HG03439 (cell line): ENCODE data around the gene ZNF853.
"Not testable (repeated sequence)": the region's sequence is repeated elsewhere in the genome, so short reads cannot be mapped to it uniquely, and the experiment has no call there.

Experiments used
- ATAC-seq: cut with Tn5 transposase; IDR thresholded peaks from one replicate; pipeline ENCODE4 v1.9.1; 2021; ENCODE audit warnings: mild to moderate bottlenecking, moderate library complexity; ENCODE audit not compliant: unreplicated experiment

ZNF853 gene

DNA sequence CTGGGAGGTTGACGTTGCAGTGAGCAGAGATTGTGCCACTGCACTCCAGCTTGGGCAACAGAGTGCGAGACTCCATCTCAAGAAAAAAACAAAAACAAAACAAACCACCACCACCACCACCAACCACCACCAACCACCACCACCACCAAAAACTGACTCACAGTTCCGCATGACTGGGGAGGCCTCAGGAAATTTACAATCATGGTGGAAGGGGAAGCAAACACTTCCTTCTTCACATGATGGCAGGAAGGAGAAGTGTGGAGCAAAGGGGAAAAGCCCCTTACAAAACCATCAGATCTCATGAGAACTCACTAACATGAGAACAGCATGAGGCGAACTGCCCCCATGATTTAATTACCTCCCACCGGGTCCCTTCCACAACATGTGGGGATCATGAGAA lies 19.6 kb downstream of the ZNF853 start:
- ATAC-seq: not testable (repeated sequence)

DNA sequence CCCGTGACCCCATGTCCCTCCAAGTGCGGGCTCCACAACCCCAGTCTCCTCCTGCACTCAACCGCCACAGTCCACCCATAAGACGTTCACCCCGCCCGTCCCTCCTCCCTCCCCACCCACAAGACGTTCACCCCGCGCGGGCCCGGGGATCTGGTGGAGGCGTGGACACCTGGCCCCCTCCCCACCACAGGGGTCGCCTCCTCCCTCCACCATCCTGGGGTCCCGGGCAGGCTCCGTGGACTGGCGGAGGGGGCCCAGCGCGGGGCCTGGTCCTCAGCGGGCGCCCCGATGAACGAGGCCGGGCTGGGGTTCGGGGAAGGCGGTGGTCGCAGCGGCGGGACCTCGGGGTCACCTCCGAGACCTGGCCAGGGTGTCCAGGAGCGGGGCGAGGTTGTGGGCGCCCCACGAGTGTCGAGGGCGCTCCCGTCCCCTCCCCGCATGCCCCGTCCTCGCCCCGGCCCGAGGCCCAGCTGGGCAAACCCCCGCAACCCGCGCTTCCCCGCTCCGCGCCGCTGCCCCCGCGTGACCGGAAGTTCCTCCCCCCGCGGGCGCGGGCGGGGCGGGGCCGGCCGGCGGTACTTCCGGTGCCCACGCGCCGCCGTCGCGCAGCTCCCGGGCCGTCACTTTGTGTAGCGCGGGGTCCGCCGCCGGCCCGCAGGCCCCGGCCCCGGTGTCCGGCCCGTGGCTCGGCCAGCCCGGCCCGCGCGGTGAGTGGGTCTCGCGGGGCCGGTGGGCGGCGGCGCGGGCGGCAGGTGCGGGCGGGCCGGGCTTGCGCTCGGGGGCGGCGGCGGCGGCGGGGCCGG lies 21.5 kb downstream of the ZNF853 start, which contains the start of gene ZNF316:
TSS of gene ZNF316 (plus strand) at position 578 of the 803 bp plus-strand sequence. CDS start 5,092 bp downstream, outside the sequence.
- ATAC-seq: peak; percentile 63

DNA sequence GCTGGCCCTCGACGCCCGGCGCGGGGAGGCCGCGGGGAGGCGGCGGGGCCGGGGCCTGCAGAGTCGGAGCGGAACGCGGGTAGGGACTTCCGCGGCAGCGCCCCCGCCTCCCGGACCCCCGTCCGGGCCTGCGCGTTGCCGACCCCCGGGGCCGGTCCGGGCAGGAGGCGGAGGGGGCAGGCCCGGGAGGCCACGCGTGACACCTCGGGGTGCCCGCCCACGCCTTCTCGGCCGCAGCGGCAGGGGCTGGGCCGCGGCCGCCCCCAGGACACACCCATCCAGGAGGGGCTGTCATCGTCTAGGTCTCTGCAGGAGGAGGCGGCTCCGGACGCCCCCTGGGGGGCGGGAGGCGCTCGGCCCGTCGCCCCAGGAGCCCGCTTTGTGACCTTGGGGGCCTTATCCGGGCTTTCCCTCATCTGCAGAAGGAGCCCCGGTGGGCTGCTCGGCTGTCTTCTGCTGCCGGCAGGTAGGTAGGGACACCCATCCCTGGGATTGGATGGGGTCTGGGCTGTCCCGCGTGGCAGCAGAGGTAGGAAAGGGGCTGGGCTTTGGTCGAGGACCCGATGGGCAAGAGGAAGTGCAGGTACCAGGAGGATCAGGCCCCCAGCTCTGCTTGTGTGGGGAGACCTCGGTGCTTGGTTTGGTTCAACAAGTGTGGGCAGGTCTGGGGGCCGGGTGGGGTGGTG lies 22.3 kb downstream of the ZNF853 start:
- peak; percentile 65 for ATAC-seq

DNA sequence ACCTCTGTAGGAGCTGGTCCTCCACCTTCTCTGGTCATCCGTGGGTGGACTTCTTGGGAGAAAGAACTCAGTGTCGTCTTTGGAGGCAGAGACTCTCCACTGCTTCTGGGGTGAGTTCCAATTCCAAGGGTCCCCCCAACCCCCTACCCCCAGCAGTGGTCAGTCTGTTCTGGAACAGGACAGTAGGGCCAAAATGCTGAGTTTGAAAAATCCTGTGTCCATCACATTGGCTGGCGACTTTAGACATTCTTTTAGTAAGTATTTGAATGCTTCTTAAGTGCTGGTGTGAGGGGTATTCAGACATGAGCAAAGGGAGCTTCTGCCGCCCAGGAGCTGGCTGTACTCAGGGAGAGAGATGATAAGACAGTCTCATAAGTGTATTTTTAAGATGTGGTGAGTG lies 23.6 kb downstream of the ZNF853 start:
- no peak for ATAC-seq

DNA sequence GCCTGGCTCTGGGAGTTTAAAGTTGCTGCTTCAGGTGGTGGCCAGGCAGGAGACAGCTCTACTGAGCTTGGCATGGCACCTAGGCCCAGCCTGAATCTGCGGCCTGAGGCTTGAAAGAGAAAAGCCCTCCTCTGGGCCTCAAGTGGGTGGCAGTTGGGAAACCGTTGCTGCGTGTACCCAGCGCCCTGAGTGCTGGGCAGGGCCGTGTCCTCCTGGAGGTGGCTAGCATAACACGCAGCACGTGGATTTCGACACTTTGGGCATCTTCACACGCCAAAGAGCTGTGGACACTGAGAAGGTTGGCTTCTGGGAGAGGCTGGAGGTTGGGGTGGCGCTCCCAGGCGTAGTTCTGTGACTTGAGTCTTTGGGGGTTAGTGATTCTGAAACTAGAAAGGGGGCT lies 24.2 kb downstream of the ZNF853 start:
- no peak for ATAC-seq

DNA sequence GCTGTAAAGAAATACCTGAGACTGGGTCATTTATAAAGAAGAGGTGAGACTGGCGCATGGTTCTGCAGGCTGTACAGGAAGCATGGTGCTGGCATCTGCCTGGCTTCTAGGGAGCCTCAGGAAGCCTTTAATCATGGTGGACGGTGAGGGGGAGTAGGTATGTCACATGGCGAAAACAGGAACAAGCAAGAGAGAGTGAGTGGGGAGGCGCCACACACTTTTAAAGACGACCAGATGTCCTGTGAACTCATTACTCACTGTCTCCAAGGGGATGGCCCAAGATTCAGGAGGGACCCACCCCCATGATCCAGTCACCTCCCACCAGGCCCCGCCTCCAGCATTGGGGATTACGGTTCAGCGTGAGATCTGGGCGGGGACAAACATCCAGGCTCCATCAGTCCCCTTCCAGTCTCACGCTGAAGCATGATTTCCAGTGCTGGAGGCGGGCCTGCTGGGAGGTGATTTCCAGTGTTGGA lies 24.9 kb downstream of the ZNF853 start:
- no peak for ATAC-seq

DNA sequence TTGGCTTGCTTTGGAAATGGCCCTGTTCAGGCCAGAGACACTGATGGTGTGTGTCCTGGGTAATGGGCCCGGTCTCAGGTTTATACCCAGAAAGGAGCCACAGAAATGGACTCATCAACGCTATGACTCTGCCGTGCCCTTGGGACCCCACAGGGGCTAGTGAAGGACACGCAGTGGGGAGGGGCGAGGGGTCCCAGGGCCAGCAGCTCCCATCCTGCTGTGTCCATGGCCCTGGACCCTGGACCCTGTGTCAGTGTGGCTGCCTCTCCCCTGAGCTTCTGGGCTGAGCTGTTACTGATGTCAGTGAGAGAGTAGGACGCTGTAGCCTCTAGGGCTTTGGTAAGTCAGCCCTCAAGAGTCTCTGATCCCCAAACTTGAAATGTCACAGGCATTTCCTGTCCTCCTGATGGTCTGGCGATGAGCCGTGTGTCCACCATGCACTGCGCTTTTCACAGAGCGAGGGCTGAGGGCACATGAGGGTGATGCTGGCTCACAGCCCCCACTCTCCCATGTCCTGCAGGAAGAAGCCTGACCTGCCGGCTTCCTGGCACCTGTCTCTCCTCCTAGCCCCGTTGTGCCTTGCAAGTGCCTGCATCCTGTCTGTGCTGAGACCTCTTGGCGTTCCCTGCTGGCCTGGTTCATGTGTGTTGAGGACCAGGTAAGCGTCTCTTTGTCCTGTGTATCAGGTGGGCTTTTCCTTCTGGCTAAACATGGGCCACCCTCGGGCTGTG lies 26.1 kb downstream of the ZNF853 start:
- no peak for ATAC-seq

DNA sequence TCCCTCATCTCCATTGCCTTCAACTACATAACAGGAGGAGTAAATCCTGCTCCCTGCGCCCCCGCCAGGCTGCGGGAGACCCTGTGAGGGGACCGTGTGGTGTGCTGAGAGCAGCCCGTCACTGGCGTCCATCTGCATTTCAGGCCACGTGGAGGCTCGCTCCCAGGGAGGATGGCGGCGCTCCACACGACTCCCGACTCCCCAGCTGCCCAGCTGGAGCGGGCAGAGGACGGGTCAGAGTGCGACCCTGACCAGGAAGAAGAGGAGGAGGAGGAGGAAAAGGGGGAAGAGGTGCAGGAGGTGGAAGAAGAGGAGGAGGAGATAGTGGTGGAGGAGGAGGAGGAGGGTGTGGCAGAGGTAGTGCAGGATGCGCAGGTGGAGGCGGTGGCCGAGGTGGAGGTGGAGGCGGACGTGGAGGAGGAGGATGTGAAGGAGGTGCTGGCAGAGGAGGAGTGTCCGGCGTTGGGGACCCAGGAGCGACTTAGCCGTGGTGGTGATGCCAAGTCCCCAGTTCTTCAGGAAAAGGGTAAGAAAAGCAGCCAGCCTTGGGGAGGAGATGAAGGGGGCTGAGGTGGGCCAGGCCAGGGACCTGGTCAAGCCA lies 26.9 kb downstream of the ZNF853 start:
- ATAC-seq: no peak

DNA sequence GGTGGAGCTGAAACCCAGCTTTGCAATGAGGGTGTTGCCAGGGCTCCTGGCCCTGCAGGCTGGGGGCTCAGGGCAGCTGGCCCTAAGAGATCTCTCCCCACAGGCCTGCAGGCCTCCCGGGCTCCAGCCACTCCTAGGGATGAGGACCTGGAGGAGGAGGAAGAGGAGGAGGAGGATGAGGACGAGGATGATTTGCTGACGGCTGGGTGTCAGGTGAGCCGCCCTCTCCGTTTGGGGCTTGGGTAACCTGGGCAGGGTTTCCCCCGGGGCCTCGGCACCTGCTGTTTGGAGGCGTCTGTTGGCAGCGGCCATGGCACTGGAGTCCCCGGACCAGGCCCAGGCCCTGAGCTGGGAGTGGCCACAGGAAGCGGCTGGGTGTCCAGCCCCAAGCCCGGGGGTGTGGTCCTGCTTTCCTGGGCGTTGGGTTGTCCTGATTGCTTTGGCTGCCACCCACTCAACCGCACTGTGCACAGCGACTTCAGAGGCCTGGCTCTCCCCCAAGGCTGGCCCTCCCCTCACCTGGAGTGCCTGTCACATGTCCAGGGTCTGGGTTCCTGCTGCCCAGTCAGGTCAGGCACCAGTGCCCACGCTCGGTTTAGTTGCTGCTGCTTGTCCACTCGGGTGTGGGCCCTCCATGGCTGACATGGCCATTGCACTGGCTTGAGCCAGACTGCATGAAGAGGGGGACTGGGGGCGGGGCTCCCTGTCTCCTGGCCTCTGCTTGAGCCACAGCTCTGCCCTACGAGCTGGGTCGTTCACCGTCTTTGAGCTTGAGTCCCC lies 27.6 kb downstream of the ZNF853 start:
- ATAC-seq: no peak

DNA sequence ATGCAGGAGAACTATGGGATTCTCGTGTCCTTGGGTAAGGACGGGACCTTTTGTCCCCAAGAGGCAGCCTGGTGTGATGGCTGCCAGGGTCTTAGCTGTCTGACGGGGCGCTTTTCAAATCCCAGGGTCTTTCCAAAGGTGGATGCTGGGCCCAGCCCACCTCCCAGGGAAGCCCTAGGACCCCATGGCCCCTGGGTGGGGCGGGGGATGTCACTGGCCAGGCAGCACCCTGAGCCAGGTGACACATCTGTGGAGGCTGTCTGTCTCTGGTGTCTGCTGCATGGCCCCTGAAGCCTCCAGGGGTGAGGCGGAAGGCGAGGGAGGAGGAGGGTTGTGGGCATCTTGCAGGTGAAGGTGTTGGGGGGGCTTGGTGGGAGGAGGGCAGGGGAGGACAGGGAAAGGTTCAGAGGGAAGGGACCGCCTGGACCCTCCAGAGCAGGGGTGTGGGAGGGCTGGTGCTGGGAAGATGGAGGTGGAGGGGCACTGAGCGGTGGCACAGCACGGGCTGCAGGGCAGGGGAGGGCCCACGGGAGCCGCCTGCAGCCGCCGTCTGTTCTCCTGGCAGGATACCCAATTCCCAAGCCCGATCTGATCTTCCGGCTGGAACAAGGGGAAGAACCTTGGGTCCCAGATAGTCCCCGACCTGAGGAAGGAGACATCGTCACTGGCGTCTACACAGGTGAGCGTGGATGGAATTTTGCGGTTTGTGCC lies 28.7 kb downstream of the ZNF853 start:
- ATAC-seq: no peak

DNA sequence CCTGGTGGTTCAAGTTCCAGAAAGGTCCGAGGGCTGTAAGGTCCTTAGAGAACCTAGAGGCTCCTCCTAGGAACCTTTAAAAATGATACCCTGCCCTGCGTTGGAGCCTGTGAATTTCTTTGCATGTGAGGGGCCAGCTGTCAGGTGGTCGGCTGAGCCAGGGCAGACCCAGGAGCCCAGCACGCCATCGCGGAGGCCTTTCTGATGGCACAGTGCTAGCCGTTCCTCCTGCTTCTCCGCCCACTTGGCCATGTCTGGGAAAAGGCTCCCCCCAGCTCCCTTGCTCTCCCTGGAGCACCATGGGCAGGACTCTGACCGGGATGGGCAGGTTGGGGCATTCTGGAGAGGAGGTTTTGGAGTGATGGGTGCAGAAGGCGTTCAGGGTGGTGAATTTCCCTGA lies 29.3 kb downstream of the ZNF853 start:
- no peak for ATAC-seq

DNA sequence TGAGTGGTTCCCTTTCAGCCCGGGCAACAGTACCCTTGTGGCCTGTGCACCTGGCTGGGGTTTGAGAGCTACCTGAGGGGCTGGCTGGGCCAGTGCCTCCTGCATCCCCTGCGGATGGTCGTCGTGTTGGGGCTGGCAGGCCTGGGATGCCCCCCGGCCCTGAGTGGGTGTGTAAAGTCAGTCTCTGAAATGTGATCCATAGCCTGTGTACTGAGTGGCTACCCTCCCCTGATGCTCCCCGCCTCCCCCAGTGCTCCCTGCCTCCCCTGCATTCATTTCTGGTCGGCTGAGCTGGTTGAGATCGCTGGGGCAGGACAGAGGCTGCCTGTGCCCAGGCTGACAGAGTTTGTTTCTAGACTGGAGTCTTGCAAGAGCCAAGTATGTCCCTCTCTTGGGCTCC lies 31.1 kb downstream of the ZNF853 start:
- no peak for ATAC-seq

DNA sequence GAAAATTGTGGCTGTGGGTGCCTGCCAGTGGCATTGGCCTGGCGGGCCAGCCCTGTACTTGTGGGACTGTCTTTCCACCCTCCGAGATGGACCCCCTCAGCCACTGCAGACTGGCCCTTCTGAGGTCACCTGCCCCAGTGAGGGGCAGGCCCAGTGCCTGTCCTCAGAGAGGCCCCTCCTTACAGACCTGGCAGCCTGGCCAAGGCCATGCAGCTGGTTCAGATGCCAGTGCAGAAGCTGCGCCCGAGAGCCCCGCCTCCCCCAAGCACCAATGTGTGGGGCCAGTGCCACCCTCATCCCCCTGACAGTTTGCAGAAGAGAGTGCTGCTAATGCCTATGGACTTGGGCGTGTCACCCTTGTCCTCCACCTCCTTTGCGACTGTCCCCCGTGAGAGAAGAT lies 31.7 kb downstream of the ZNF853 start:
- no peak for ATAC-seq

DNA sequence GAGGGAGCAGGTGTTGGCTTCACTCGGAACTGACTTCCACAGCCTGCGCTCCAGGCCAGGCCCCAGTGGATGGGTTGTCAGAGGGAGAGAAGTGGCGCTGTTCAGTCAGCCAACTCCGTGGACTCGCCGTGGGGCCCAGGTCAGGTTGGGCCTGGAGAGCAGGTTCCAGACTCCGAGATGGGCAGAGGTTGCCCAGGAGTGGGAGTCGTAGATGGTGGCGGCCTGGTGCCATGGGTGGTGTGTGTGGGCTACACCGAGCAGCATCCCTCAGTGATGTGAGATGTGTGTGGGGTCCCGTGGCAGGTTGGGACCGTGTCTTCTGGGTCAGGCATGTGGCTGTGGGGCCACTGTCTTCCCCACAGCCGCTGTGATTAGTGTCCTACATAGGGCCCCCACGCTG lies 32.1 kb downstream of the ZNF853 start:
- no peak for ATAC-seq

DNA sequence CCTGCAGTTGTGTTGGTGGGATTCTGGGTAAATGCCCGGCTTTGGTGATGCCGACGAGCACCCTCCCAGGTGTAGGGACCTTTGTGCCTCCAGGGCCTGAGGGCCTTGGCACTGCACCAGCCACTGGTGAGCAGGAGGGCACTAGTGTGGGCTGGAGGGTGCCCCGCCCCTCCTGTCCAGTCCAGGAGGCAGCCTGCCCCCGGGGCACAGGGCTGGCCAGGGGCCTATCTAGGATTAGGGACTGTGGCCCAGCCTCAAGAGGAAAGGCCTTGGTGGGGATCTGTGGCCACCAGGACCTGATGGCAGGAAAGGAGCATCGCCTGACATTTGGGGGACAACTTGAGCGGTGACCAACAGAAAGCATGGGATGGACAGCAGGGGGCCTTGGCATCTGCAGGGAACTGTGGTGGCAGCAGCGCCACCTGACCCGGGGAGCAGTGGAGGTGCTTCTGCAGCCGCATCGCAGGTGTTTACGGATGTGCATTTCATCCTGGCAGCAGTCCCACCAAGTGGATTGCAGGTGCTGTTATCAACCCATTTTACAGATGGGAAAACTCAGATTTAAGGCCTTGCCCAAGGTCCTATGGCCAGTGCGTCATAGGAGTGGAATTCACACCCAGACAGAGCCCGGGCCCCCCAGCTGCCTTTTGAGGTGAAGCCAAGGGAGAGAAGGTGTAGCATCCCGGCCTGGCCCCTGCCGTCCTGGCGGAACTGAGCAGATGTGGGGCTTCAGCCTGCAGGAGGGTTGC lies 32.8 kb downstream of the ZNF853 start:
- ATAC-seq: no peak

DNA sequence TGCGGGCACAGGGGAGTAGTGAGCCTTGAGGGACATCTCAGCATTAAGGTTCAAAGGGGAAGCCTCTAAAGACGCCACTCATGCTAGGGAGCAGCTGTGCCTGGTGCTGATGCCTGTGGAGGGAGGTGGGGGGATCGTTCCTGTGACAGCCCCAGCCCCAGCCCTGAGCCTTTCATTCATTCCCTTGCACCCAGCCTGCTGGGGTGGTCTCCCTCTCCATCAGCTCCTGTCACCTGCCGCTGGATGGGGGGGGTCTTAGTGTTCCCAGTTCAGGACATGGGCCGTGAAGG lies 33.4 kb downstream of the ZNF853 start:
- ATAC-seq: no peak

DNA sequence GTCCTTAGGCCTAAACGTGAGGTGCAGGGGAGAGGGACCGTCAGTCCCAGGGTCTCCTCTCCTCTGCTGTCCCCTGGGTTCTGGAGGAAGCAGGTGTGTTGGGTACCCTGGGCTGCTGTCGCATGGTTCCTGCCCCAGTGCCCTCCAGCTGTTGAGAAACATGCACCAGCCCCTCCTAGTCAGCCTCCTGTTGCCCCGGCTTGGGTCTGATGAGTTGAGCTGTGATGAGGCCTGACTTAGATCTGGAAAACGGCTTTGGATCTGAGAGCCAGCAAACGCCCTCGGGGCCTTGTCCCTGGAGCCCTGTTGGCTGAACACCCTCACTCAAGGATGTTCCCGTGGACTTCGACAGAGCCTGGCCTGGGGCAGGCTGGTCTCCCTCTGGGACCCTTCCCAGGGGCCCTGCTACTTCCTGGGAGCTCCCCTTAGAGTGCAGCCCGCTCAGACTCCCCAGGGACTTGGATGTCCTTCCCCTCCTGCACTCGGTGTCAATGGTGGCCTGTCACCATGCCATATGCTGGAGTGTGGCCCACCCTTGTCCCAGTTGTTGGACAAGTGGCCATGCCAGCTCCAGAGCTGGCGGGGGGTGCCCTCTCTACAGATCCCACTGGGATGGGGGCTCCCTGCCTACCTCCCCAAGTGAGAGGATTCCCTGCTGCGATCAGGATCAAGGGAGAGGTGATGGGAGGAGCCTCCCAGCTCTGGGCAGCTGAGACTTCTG lies 34.0 kb downstream of the ZNF853 start:
- ATAC-seq: no peak

DNA sequence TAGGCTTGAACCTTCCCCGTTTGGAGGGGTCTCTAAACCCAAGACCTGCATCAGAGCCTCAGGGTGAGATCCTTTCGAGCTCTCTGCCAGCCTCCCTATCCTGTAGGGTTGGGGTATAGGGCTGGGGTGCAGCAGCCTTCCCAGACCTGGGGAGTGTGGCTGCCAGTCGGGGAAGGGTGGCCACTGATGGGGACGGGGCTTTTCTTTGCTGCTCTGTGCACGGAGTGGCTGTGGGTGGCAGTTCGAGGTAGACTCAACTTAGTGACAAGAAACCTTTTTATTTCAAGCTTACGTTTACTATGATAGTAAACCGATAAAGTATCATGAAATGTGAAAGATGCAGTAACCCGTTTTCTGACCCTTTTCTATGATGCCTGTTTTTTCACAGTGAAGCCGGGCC lies 34.7 kb downstream of the ZNF853 start:
- no peak for ATAC-seq
